Endothelial cell of umbilical vein (primary cell): Measurements from ENCODE around the gene PITPNM3. TPM values are rescaled to one million over a fixed set of nuclear protein-coding genes. Genes with fewer than 3 reads are reported as not detected.
A peak's percentile ranks its signal among the peaks of the same experiment; 100 is the strongest.

ENCODE experiments used
- BruUV-seq: library from RNA; stranded (reverse); fragments of 400-500 nt; replicated peaks from 2 replicates; lab custom pipeline; 2021; lab: Mats Ljungman, UMichigan
- CTCF ChIA-PET: fragments of 300-600, 350-600 bp; sonication (Branson Sonifier 250); formaldehyde crosslinking; loops from one replicate; lab custom pipeline; 2021; ENCODE audit warnings: antibody characterized with exemption, inconsistent platforms; lab: Charles Lee
- POLR2A ChIA-PET: fragments of 300-600, 350-600 bp; sonication (Branson Sonifier 250); formaldehyde crosslinking; loops from one replicate; lab custom pipeline; 2021; ENCODE audit warnings: antibody characterized with exemption, inconsistent platforms; lab: Charles Lee
- DNase-seq: peaks from one replicate; pipeline ENCODE4 v3.0.0-alpha.2; 2011; ENCODE audit warnings: low read depth, low spot score
- FAIRE-seq: peaks from 2 replicates; lab custom pipeline; 2011; peaks lifted over from hg19 to GRCh38; lab: Jason Lieb, UNC
- H2AFZ ChIP-seq: 2 replicates; pipeline ENCODE4 v1.6.0; 2012; ENCODE audit warnings: low read depth, low read length, control low read depth, inconsistent platforms
- H3K27ac ChIP-seq: 2 replicates; pipeline ENCODE4 v1.5.1; 2011; ENCODE audit warnings: low read depth, mild to moderate bottlenecking, control low read depth, low read length, moderate library complexity; ENCODE audit not compliant: insufficient read depth
- H3K27me3 ChIP-seq, 2 experiments: 2 replicates each; pipeline versions ENCODE4 v1.6.0 to v1.6.1; 2011; ENCODE audit warnings: low read length in 2 of 2, mixed read lengths in 1 of 2; ENCODE audit not compliant: control insufficient read depth in 2 of 2, insufficient read depth in 2 of 2
- H3K36me3 ChIP-seq, 2 experiments: 2 replicates in 1 of 2; 3 replicates in 1 of 2; pipeline ENCODE4 v1.5.1; 2011; ENCODE audit warnings: low read length in 2 of 2, mild to moderate bottlenecking in 1 of 2, moderate library complexity in 1 of 2; ENCODE audit not compliant: control insufficient read depth in 2 of 2, insufficient read depth in 2 of 2; ENCODE audit errors: extremely low read depth in 1 of 2
- H3K4me1 ChIP-seq: 3 replicates; pipeline ENCODE4 v1.5.1; 2011; ENCODE audit warnings: mild to moderate bottlenecking, low read length; ENCODE audit not compliant: control insufficient read depth, insufficient read depth; ENCODE audit errors: extremely low read depth
- H3K4me2 ChIP-seq: 2 replicates; pipeline ENCODE4 v1.6.1; 2011; ENCODE audit warnings: low read length, control low read depth, mixed read lengths; ENCODE audit not compliant: insufficient read depth
- H3K4me3 ChIP-seq, 3 experiments: fragments of 200-600 bp in 1 of 3; sonication (generic), shearing (Covaris generic) in 1 of 3; replicated peaks in 1 of 3; 2 replicates each; pipeline ENCODE4 v1.5.1; 2011 to 2016; ENCODE audit warnings: control low read depth in 3 of 3, low read length in 3 of 3, mild to moderate bottlenecking in 2 of 3, inconsistent platforms in 1 of 3, low read depth in 1 of 3, moderate library complexity in 1 of 3; ENCODE audit not compliant: insufficient read depth in 1 of 3
- H3K79me2 ChIP-seq: 2 replicates; pipeline ENCODE4 v1.6.0; 2012; ENCODE audit warnings: low read length, inconsistent platforms; ENCODE audit not compliant: control insufficient read depth, insufficient read depth
- H3K9ac ChIP-seq: replicated peaks from 2 replicates; pipeline ENCODE3; 2011; ENCODE audit warnings: low read length, control low read depth; ENCODE audit not compliant: insufficient read depth; ENCODE audit errors: extremely low read depth
- H3K9me1 ChIP-seq: replicated peaks from 3 replicates; pipeline ENCODE4 v1.6.0; 2011; ENCODE audit warnings: mild to moderate bottlenecking, low read length; ENCODE audit not compliant: control insufficient read depth, insufficient read depth; ENCODE audit errors: extremely low read depth
- H3K9me3 ChIP-seq: replicated peaks from 2 replicates; pipeline ENCODE4 v1.5.1; 2012; ENCODE audit warnings: low read length, inconsistent platforms; ENCODE audit not compliant: control insufficient read depth, insufficient read depth
- H4K20me1 ChIP-seq: replicated peaks from 2 replicates; pipeline ENCODE3; 2011; ENCODE audit warnings: mild to moderate bottlenecking, low read length; ENCODE audit not compliant: control insufficient read depth, insufficient read depth; ENCODE audit errors: extremely low read depth
- EZH2 ChIP-seq: IDR thresholded peaks from 2 replicates; pipeline ENCODE4 v1.6.1; 2012; ENCODE audit warnings: borderline replicate concordance, low read depth, mild to moderate bottlenecking, moderate library complexity, low read length, inconsistent platforms; ENCODE audit not compliant: severe bottlenecking
- FOS ChIP-seq: IDR thresholded peaks from 2 replicates; pipeline ENCODE4 v1.6.1; 2011; ENCODE audit warnings: mild to moderate bottlenecking, low read length, moderate library complexity, borderline replicate concordance; ENCODE audit not compliant: insufficient read depth
- GATA2 ChIP-seq: IDR thresholded peaks from 2 replicates; pipeline ENCODE4 v1.7.0; 2011; ENCODE audit warnings: low read depth, mild to moderate bottlenecking, moderate library complexity, mixed read lengths, low read length; ENCODE audit not compliant: insufficient read length, insufficient read depth
- JUN ChIP-seq: IDR thresholded peaks from 2 replicates; pipeline ENCODE4 v1.6.1; 2011; ENCODE audit warnings: borderline replicate concordance, low read depth; ENCODE audit not compliant: insufficient read length, insufficient read depth
- MAX ChIP-seq: IDR thresholded peaks from 2 replicates; pipeline ENCODE4 v1.6.1; 2011; ENCODE audit not compliant: insufficient read depth, insufficient read length
- MYC ChIP-seq: IDR thresholded peaks from one replicate; pipeline ENCODE4 v1.6.1; 2011; ENCODE audit warnings: mild to moderate bottlenecking, low read depth, low read length
- POLR2A ChIP-seq: IDR thresholded peaks from 2 replicates; pipeline ENCODE4 v1.6.1; 2012; ENCODE audit warnings: low read depth, mild to moderate bottlenecking, control low read depth, low read length
- POLR2AphosphoS5 ChIP-seq: IDR thresholded peaks from 2 replicates; pipeline ENCODE4 v1.6.1; 2012; ENCODE audit warnings: low read depth, mild to moderate bottlenecking, control low read depth, low read length, moderate library complexity; ENCODE audit not compliant: insufficient read depth
- dilution Hi-C: fragments of 300-500 bp; cut with MboI; formaldehyde crosslinking; loops from one replicate; pipeline ENCODE4 v1.15.0; 2019; ENCODE audit warnings: low sequenced_read_pairs; ENCODE audit not compliant: extremely low pct_ligation_motif_present
- intact Hi-C: fragments of 100-400 bp; cut with micrococcal nuclease; formaldehyde crosslinking; loops from one replicate; pipeline ENCODE4 v1.10.0; 2022
- polyA plus RNA-seq, 4 experiments: library from polyadenylated mRNA; depleted of rRNA in 3 of 4; stranded (reverse) in 3 of 4; unstranded in 1 of 4; fragments of >200 nt; gene quantifications; 2 replicates each; pipeline versions ENCODE4 v1.2.1 to v1.2.3, GENCODE V29; 2011 to 2012; ENCODE audit warnings: missing spikeins in 1 of 4
- total RNA-seq: library from RNA; stranded (reverse); gene quantifications from 2 replicates; pipeline ENCODE4 v1.2.3, GENCODE V29; 2021
- TF ChIP-seq, protein P1 (sequence below), 2 donors: IDR thresholded peaks; 1 replicate in 1 of 2; 2 replicates in 1 of 2; pipeline ENCODE4 v1.5.1; 2011; ENCODE audit warnings: low read length in 2 of 2, mild to moderate bottlenecking in 2 of 2, moderate library complexity in 2 of 2, control low read depth in 1 of 2, inconsistent platforms in 1 of 2, low read depth in 1 of 2; ENCODE audit not compliant: insufficient read depth in 1 of 2; ENCODE audit errors: extremely low read depth in 1 of 2

The PITPNM3 gene
- total and polyA plus RNA-seq, 2 donors (not counting 3 experiments of a cell fraction or from before 2014, with no cell fraction given): 1.0 to 1.9 TPM

DNA sequence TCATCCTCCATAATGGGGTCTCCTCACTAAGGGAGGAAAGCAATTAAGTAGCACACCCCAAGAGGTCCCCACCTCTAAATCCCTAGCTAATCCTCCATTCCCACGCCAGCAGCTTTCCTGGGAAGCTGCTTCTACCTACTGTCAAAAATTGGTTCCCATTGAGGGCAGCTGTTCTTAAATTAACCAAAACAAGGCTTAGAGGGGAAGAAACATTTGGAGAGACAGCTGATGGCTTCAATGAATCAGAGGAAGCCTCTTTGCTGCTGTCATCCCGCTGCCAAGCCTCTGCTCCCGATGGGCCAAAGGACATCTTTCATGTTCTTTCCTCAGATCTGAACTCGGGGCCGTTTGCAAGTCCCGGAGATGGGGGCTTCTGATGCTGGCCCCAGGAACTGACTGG is 148.1 kb downstream of the PITPNM3 start:
- POLR2A ChIA-PET: no interaction called here
- no peak overlapping the region for H3K4me2 ChIP-seq
- no peak for TF ChIP-seq MAX
- no peak for TF ChIP-seq EZH2
- TF ChIP-seq POLR2A: no peak
- TF ChIP-seq GATA2: no peak
- no peak for TF ChIP-seq JUN
- TF ChIP-seq FOS: no peak
- no peak for TF ChIP-seq POLR2AphosphoS5
- TF ChIP-seq, protein P1, sequence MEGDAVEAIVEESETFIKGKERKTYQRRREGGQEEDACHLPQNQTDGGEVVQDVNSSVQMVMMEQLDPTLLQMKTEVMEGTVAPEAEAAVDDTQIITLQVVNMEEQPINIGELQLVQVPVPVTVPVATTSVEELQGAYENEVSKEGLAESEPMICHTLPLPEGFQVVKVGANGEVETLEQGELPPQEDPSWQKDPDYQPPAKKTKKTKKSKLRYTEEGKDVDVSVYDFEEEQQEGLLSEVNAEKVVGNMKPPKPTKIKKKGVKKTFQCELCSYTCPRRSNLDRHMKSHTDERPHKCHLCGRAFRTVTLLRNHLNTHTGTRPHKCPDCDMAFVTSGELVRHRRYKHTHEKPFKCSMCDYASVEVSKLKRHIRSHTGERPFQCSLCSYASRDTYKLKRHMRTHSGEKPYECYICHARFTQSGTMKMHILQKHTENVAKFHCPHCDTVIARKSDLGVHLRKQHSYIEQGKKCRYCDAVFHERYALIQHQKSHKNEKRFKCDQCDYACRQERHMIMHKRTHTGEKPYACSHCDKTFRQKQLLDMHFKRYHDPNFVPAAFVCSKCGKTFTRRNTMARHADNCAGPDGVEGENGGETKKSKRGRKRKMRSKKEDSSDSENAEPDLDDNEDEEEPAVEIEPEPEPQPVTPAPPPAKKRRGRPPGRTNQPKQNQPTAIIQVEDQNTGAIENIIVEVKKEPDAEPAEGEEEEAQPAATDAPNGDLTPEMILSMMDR (IDR thresholded peaks at IDR 0.05; ENCODE audit: extremely low read depth in 1 of 2, insufficient read depth in 1 of 2, low read depth in 1 of 2, low read length in 2 of 2): no peak
- TF ChIP-seq MYC: no peak
- H3K36me3 ChIP-seq: no peaks in the 10 kb centered on the region
- intact Hi-C loops (no loop called here), dilution Hi-C loops (no loop called here)
- DNase-seq (no peak), FAIRE-seq (peak; percentile 55)
- peaks cover 4 to 9% of the 10 kb centered on the region in 2 experiments for H3K27me3 ChIP-seq
- H3K79me2 ChIP-seq: no peaks in the 10 kb centered on the region
- no peak overlapping the region for H3K4me3 ChIP-seq
- no peak overlapping the region for H3K27ac ChIP-seq
- H3K4me1 ChIP-seq: no peaks in the 10 kb centered on the region
- no peak overlapping the region for H2AFZ ChIP-seq
- H3K9me3 ChIP-seq: no peaks in the 10 kb centered on the region
- CTCF ChIA-PET: interaction anchor here (1.5 kb wide), 1 partner anchor 614 kb away, joined by 3 read pairs; no protein-coding TSS in a partner anchor
- no peaks in the 10 kb centered on the region for H4K20me1 ChIP-seq
- no peak overlapping the region for H3K9ac ChIP-seq
- H3K9me1 ChIP-seq: no peaks in the 10 kb centered on the region
- BruUV-seq: no TSS peak
